Ramos (cell line): ENCODE results near the gene HDHD2.

Experiments
- in situ Hi-C: fragments of 300-500 bp; cut with MboI; formaldehyde crosslinking; loops from one replicate; pipeline ENCODE4 v1.14.3; 2022; ENCODE audit warnings: low sequenced_read_pairs; ENCODE audit not compliant: unreplicated experiment

HDHD2 gene

DNA sequence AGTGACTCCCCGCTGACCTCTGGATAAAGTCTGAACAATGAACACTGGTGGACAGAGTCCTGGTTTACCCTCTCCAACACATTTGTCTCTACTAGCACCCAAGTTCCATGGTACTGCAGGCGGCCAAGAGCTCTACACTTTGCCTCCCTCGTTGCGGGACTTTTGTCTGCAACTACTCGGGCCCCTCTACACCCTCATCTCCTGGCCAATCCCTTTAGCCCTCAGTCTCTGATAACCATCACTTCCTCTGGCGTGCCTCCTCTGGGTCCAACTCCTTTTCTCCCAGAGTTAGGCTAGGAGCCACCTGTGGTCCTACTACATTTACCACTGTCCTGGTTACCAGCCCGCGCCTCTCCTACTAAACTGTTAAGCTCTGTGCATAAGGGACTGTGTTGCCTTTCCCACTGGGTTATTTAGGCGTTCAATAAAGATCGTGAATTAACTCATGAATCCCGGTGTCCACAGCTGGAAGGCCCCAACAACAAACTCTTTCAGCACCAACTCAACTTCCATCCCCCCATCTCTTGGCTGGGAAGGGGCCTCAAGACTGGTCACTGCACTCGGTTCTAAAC lies 757 bp downstream of the HDHD2 start:
- in situ Hi-C loops, result no loop called here

DNA sequence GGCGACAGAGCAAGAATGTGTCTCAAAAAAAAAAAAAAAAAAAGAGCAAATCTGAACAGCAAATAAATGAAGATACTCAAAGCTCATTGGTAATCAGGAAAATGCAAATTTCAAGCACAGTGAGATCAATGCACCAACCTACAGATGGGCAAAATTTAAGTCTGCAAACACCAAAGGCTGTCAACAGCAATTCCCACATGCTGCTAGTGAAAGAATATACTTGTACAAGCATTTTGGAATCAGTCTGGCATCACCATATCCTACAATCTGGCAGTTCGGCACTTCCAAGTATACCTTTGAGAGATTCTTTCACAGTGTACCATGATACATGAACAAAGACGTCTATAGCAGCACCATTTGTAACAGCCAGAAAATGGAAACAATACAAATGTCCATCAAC lies 4.1 kb downstream of the HDHD2 start:
- in situ Hi-C loops, result no loop called here

DNA sequence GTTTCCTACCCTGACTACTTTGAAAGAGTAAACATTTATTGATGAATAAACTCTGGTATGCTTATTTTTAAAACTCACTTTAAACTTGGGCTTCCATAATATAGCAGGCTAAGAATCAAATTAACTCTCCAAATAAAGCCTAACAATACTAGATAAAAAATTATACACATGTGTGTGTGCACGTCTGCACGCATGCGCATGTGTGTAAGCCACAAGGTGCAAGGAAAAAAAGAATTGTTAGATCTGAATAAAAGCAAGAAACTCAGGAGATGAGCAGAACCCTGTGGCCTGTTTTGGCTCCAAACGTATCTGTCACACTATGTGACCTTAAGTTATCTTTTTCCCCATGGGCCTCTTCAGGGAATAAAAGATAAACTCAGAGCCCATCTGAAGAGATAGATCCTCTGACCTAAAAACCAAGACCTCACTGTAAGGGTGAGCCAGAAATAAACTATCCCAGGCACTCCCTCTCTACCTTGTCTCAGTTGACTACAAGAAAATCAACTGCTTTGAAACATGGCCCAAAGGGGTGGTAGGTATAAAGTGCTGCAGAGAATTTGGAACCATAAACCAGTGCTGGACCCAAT lies 6.3 kb downstream of the HDHD2 start:
- in situ Hi-C loops, result no loop called here

DNA sequence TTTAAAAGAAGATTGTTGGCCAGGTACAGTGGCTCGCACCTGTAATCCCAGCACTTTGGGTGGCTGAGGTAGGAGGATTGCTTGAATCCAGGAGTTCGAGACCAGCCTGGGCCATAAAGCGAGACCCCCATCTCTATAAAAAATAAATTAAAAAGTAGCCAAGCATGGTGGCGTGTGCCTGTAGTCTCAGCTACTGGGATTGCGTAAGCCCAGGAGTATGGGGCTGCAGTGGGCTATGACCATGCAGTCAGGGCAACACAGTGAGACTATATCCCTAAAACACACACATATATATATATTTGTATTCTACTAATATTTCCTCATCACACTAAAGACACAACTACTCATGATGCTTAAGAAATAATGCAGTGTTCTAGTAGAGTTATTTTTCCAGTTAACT lies 7.1 kb downstream of the HDHD2 start:
- in situ Hi-C loops, result no loop called here

DNA sequence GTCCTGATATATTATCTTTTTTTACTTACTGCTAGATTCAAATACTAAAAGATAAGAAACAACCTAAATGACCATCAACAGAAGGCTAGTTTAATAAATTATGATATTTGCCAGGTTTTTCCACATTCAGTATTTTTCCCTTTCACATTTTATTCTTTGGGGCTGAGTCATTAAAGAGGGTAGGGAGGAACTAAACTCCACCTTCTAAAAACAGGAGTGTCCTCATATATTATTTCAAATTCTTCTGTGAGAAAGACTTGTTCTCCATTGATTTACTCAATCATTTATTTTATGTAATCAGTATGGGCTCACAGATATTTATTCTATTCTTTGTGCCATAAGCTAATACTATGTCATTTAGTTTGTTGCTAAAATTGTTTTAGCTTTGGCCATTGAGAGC lies 9.0 kb downstream of the HDHD2 start:
- in situ Hi-C loops, result no loop called here

DNA sequence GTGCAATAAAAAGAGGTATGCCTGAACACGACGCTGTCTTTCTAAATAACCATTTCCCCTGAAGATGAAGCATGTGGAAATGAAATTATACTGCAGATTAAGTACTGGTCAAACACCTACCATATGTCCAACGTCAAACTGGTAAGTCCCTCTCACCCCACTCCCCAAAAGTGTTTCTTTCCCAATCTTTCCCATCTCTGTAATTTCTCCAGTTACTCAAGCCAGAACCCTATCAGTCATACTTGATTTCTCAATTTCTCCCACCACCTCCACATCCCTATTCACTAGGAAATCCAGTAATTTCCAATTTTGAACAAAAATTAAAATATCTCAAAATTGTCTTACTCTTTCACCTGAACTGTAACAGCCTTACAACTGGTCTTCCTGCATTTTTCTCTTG lies 29.2 kb downstream of the HDHD2 start:
- in situ Hi-C loops, result no loop called here

DNA sequence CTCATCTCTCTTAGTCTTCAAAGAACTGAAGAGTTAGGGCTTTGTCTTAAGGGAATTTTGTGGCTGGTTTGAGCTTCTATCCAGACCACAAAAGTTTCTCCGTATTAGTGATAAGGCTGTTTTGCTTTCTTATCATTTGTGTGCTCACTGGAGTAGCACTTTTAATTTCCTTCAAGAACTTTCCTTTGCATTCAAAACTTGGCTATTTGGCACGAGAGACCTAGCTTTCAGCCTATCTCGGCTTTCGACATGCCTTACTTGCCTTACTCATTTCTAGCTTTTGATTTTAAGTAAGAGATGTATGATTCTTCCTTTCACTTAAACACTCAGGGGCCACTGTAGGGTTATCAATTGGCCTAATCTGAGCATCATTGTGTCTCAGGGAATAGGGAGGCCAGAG lies 29.9 kb downstream of the HDHD2 start:
- in situ Hi-C loops, result no loop called here

DNA sequence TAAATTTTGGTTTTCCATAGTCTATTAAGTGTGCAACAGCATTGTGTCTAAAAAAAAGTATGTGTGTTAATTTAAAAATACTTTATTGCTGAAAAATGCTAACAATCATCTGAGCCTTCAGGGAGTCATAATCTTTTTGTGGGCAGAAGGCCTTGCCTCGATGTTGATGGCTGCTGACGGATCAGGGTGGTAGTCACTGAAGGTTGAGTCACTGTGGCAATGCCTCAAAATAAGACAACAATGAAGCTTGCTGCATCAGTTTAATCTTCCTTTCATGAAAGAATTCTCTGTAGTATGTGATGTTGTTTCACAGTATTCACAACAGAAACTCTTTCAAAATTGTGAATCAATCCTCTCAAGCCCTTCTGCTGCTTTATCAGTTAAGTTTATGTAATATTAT lies 31.3 kb downstream of the HDHD2 start:
- in situ Hi-C loops, result no loop called here

DNA sequence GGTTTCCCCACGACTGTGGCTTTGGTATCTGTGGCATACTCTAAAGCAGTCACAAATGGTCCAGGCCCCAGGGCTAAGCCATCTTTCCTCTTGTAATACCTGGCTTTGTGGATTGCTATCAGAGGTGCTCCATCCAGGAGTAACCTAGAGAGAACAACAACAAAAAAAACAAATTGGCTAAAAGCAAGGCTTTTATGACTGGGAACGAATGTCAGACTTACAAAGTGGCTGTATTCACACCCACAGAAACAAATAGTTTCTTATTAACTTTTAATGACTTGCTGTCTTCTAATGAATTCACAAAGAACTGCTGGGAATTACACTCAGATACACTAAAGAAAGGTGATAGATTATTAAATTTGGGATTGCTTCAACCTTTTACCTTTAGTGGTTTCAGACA lies 35.1 kb downstream of the HDHD2 start:
- in situ Hi-C loops, result no loop called here

DNA sequence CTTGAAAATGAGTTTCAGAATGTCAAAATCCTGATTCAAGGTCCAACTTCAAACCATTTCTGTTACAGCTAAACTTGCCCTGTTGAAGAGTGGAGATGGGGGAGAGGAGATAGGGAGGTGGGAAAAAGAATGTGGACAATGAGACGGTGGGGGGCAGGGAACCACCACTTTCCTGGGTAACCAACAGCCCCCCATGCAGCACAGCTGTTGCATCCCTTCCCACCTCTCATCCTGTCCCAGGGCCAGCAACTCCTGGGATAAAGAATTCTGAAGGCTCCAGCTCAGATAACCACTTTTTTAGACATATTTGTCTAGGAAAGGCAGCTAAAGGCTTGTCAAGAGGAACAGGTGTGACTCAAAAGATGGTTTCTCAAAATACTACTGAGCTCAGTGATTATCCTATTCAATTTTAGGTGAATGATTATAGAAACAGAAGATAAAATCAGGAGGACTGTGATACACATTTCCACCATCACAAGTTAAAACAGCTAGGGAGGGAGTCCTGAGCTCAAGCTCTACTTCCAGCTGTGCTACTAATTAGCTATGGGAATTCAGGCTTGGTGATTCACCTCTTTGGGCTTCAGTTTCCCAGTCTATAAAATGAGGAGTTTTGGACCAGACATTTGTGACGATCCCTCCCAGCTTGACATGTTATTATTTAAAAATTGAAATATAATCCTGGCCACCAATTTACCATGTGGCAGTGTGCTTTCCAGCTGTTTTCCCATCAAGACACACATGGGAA lies 36.3 kb downstream of the HDHD2 start:
- in situ Hi-C loops, result no loop called here

DNA sequence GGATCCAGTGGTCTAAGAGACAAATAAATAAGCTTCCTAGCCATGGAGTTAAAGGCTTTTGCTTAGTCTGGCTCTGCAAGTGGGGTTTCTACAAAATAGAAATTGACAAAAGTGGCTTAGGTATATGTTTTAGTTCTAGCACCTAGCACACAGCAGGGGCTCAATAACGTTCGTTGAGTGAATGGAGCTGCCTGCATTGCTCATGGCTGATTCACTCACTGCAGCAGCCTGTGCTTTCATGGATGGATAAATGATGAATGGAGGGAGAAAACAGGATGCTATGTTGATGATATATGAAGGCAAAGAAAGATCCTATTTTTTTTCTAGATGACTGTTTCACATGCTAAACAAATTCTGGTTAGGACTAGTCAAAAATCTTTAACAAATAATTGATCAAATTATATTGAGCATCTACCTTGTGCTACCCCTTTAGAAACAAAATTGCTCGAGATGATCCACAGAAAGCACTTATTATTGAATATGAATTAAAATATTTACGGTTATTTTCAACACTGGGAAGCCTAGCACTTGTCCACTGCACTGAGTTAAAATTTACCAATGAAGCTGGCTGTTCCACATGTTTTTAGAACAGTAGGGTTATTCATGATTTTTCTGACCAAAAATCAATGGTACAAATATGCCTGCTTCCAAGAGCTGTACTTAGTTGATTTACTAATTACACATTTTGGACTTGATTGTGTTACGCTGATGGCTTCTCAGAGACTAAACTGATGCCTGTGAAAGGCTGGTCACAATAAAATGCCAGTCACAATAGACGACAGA lies 39.6 kb downstream of the HDHD2 start:
- in situ Hi-C loops, result no loop called here

DNA sequence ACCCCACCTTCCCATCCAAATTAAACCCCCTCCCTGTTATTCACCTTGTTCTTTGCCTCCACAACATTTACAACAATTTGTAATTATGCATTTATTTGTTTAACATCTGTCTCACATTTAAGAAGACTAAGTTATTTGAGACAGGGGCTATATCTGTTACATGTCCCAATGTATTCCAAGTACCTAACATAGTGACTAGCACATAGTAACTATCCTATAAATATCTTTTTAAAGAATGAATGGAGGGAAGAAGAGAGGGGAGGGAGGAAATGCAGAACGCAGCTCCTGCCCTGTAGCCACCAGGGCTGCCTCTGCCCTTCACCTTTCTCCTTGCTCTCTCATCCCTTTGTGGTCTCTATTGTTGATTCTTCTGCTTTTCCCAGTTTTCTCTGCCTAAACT lies 40.6 kb downstream of the HDHD2 start:
- in situ Hi-C loops, result no loop called here

DNA sequence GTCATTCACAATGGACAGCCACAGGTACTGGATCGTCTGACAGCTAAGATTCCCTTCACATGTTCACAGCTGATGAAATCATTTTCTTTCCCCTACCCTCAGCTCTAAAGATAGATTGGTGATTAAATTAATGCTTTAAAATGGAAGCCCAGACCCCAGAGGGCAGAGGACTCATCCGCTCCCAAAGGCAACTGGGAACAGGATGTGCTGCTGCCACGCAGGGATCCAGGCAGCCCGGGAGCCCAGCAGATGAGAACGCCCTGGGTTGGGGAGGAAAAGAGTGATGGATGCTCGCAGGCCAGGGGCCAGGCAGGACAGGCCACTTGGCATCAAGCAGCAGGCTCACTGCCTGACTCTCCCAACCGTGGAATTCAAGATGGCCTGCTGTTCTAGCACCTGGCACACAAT lies 41.3 kb downstream of the HDHD2 start:
- in situ Hi-C loops, result no loop called here

DNA sequence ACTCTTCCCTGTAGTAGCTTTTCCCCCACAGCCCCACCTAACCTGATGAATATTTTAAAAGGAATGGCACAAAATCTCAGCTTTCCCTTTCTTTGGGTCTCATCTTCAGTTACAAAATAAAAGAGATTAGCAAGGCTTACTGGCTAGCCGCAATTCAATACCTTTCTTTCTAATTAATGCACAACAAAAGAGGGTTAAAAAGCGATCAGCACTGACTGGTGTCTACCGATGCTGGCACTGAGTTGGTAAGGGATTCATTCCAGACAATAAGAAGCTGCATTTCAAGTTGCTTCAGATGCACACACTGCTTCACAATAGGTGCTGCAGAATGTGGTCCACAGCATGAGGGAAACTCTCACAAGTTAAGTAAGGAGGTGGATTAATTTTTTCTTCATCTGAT lies 41.9 kb downstream of the HDHD2 start:
- in situ Hi-C loops, result no loop called here

DNA sequence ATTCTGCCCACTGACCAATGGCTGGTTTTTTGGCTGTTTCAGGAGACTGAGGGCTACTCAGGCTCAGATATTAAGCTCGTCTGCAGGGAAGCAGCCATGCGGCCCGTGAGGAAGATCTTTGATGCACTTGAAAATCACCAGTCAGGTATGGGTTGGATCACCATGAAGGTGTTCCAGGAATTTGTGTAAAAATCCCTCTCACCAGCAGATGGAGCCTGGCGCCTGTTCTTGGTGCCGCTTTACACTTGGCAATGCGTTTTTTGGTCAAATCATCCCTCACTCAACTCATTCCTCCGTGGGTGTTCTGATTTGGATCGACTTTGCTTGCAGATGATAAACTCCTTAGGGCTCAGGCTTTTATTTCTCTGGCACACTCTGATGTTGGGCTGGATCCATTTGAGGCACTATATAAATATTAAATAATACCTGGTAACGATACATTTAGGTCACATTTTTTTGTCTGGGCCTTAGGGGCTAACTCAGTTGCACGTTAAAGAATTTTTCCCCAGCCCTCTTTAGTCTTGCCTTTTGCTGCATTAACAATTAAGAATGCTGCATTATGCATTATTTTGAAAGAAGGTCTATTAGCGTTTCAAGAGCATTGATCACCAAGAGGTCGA lies 50.0 kb downstream of the HDHD2 start:
- in situ Hi-C loops, result no loop called here

DNA sequence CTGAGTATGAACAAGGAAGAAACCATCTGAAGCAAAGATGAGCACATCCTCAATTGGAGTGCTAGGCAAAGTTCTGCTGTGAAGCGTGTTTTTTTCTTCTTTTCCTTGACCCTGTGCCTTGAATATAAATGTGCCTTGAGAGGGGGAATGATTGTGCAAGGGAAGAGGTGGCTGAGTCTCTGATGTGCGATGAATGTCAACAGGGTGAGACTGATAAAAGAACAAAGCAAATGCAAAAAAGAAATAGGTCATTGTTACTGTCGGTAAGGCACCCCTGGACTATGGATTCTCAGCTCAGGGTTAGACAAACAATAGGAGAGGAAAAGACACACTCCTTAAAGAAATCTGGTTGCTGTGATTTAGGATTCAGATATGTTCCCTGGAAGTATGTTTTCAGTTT lies 54.5 kb downstream of the HDHD2 start:
- in situ Hi-C loops, result loop anchor here (10.0 kb wide), 1 partner anchor 649 kb away; no protein-coding TSS in a partner anchor

DNA sequence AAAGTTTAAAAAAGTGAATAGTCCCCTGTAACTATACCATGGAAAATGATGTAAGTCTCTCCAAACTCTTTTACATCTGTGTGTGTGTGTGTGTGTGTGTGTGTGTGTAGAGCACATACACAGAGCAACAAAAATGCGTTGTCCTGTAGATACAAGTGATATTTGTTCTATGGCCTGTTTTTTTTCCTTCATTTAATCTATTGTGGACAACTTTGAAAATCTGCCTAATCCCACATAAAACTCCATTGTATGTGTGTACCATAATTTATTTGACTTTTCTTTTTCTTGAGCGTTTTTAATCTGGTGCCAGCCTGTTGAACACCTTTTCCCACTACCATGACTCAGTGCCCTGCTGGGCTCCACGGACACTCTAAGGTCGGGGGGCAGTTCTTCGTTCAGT lies 62.6 kb downstream of the HDHD2 start:
- in situ Hi-C loops, result no loop called here

DNA sequence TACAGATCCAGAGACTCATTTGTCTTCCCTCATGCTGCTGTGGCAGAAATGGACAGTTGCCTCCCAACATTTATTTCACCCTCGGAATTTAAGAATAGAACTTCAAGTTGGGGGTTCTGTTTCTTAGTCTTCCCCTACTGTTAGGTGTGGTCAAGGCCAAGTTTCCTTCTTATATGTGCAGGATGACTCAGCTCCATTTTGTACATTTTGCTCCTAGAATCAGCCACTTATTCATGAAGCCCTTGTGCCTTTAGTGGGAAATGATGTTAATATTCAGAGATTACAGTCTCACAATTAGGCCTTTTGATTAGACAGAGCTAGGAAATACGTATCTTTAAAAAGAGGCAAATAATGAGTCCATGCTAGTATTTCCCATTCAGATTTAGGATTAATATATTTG lies 68.7 kb downstream of the HDHD2 start:
- in situ Hi-C loops, result no loop called here

DNA sequence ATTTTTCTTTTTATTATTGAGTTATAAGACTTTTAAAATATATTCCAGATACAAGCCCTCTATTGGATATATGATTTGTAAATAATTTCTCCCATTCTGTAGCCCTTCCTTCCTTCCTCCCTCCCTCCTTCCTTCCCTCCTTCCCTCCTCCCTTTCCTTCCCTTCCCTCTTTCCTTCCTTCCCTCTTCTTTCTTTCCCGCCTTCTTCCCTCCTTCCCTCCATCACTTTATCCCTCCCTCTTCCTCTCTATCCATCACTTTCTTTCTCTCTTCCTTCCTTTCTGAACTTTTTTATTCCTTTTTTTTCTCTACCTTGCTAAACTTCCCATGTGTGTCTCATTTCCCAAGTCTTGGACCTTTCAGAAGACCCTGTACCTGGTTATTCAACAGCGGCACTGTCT lies 69.4 kb downstream of the HDHD2 start:
- in situ Hi-C loops, result no loop called here

DNA sequence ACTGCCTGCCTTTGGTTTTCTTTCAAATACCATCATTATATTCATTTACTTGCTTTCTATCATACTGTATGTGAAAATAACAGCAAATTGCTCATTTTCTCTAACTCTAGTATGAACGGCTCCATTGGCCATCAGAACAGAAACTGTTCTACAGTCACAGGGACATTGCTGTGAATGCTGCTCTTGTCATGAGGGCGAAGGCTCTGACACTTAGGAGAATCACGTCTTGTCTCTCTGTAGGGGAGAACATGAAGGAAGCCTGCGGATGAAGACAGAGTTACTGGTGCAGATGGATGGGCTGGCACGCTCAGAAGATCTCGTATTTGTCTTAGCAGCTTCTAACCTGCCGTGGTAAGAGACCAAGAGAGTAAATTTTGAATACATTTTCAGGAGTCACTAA lies 73.2 kb downstream of the HDHD2 start:
- in situ Hi-C loops, result no loop called here
